GM21515 (cell line): ENCODE results near the gene OLFML3.

ENCODE experiments used
- ATAC-seq: cut with Tn5 transposase; IDR thresholded peaks from one replicate; pipeline ENCODE4 v1.9.1; 2021; ENCODE audit not compliant: unreplicated experiment

The OLFML3 gene, protein sequence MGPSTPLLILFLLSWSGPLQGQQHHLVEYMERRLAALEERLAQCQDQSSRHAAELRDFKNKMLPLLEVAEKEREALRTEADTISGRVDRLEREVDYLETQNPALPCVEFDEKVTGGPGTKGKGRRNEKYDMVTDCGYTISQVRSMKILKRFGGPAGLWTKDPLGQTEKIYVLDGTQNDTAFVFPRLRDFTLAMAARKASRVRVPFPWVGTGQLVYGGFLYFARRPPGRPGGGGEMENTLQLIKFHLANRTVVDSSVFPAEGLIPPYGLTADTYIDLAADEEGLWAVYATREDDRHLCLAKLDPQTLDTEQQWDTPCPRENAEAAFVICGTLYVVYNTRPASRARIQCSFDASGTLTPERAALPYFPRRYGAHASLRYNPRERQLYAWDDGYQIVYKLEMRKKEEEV

GRCh38 chr1:113978863-113979702 lies at the start of gene OLFML3:
Gene OLFML3 (plus strand): TSS chr1:113979474. CDS start chr1:113979517, 43 bp downstream.
- ATAC-seq = no peak

GRCh38 chr1:113929750-113930498 lies 49.4 kb upstream of the OLFML3 start:
- peak; percentile 28 for ATAC-seq

GRCh38 chr1:113930499-113931161 lies 48.6 kb upstream of the OLFML3 start:
- ATAC-seq = peak; percentile 30

- ATAC-seq = no peak
Measured at GRCh38 chr1:113931451-113931851, 47.8 kb upstream of the OLFML3 start.

DNA sequence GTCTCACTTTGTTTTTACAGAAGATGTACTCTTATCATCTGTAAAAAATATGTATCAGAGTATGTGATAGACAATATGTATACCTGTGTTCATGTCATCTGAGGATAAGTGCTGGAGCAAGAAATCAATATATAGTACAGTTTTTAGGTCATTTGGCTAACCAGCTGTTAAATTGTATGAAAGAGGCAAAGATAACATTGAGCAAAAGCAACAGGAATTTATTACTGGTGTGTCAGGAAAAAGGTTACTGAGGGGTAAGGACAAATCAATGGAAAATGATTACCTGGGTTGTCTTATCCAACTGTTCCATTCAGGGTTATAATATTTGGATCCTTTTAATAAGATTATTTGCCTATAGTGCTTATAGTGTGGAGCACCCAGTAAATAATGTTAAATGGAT lies 45.3 kb upstream of the OLFML3 start:
- no peak for ATAC-seq

- ATAC-seq = no peak
Measured at GRCh38 chr1:113934511-113935055, 44.7 kb upstream of the OLFML3 start.

DNA sequence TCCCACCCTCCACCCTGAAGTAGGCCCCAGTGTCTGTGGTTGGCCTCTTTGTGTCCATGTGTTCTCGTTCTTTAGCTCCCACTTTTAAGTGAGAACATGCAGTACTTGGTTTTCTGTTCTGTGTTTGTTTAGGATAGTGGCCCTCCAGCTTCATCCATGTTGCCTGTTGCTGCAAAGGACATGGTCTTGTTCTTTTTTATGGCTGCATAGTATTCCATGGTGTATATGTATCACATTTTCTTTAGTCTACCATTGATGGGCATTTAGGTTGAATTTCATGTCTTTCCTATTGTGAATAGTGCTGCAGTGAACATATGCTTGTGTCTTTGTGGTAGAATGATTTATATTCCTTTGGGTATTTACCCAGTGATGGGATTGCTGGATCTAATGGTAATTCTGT lies 44.1 kb upstream of the OLFML3 start:
- ATAC-seq = no peak

DNA sequence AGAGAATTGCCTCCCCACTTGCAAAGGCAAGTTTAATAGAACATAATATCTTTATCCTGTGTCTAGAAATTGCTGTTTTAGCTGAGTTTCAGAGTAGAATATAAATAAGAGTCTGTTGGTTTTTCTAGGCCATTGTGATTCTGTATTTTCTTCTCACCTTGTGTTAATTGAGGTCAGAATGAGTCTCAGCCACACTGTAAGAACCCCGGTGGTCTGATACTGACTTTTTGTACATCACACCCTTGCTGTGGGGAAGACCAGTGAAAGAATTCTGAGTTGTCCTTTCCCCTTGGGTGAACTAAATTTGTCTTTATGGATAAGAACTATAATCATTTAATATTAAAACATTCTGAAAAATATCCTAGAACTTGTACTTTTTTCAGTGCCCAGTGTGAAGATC lies 43.3 kb upstream of the OLFML3 start:
- ATAC-seq = no peak

DNA sequence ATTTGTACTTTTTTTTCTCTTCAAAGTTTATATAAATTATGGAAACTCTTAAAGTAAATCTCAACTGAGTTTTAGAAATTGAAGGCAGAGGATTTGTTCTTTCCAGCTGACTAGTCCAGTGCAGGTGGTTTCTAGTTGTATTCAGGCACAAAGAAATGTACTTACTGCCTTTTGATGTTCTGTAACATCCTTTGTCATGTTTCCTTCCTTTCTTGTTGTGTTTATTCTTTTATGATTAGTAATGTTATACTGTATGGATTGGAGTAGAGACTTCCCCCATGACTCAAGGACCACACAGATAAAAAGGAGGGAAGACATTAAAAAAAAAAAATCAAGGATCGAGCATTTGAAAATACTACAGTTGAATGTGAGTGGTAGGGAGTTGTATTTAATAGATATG lies 42.1 kb upstream of the OLFML3 start:
- ATAC-seq = no peak

- no peak for ATAC-seq
Measured at GRCh38 chr1:113938192-113938591, 41.1 kb upstream of the OLFML3 start.

DNA sequence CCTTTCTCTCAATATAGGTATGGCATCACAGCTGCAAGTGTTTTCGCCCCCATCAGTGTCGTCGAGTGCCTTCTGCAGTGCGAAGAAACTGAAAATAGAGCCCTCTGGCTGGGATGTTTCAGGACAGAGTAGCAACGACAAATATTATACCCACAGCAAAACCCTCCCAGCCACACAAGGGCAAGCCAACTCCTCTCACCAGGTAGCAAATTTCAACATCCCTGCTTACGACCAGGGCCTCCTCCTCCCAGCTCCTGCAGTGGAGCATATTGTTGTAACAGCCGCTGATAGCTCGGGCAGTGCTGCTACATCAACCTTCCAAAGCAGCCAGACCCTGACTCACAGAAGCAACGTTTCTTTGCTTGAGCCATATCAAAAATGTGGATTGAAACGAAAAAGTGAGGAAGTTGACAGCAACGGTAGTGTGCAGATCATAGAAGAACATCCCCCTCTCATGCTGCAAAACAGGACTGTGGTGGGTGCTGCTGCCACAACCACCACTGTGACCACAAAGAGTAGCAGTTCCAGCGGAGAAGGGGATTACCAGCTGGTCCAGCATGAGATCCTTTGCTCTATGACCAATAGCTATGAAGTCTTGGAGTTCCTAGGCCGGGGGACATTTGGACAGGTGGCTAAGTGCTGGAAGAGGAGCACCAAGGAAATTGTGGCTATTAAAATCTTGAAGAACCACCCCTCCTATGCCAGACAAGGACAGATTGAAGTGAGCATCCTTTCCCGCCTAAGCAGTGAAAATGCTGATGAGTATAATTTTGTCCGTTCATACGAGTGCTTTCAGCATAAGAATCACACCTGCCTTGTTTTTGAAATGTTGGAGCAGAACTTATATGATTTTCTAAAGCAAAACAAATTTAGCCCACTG lies 38.7 kb upstream of the OLFML3 start:
- ATAC-seq = peak; percentile 54

GRCh38 chr1:113941245-113941559 lies 38.1 kb upstream of the OLFML3 start:
- ATAC-seq = no peak

- no peak for ATAC-seq
Measured at GRCh38 chr1:113942527-113942926, 36.7 kb upstream of the OLFML3 start.

DNA sequence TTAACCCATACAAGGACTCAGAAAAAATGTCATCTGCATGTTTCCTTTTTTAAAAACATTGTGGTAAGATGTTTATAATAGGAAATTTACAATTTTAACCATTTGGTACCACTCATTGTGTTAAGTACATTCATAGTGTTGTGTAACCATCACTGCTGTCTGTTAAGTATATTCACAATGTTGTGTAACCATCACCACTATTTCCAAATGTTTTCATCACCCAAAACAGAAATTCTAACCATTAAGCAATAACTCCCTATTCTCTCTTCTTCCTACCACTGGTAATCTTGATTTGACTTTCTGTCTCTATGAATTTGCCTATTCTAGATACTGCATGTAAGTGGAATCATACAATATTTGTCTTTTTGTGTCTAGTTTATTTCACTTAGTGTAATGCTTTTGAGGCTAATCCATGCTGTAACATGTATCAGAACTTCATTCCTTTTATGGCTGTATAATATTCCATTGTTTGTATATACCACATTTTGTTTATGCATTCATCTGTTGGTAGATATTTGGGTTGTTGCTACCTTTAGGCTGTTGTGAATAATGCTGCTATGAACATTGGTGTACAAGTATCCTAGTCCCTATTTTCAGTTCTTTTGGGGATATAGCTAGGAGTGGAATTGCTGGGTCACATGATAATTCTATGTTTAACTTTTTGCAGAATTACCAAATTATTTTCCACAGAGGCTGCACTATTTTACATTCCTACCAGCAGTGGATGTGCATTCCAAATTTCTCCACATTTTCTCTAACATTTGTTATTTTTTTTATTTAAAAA lies 36.1 kb upstream of the OLFML3 start:
- no peak for ATAC-seq

DNA sequence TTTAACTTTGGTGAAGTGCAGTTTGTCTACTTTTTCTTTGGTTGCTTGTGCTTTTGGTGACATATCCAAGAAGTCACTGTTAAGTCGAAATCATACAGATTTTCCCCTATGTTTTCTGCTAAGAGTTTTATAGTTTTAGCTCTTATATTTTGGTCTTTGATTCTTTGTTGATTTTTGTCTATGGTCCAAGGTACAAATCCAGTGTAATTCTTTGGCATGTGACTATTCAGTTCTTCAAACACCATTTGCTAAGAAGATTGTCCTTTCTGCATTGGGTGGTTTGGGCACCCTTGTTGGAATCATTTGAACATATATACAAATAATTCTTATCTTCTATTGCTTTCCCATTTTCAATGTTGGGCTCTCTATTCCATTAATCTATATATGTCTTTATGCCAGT lies 33.9 kb upstream of the OLFML3 start:
- no peak for ATAC-seq

- no peak for ATAC-seq
Measured at GRCh38 chr1:113946112-113946511, 33.2 kb upstream of the OLFML3 start.

DNA sequence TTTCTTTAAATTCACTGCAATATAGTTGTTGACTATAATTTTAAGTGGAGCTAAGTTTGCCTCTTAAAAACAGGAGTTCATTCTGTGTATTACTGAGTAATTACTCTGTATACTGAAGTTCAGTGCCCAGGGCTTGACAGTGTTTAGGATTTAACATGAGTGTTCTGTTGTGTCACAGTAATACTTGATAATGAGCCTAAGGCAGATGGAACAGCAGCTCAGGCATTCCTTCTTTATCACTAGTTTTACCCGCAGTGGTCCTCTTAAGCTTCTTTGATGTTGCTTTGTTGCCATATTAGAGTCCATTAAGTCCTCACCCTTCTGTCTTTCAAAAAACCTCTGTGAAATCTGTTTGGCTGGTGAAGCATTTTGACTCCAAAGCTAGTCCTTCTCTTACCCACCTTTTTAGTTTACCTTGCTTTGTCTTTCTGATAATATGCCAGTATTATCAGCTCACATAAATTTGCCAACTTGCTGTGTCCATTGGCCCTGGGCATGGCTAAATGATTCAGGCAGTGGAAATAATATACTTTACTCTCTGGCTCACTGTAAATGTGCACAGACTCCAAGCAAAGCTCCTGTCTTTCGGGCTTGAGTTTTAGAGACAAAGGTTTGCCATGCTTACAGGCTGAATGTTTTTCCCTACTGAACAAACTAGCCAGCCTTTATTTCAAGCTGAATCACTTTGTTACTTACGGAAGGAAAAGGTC lies 32.4 kb upstream of the OLFML3 start:
- ATAC-seq = no peak

DNA sequence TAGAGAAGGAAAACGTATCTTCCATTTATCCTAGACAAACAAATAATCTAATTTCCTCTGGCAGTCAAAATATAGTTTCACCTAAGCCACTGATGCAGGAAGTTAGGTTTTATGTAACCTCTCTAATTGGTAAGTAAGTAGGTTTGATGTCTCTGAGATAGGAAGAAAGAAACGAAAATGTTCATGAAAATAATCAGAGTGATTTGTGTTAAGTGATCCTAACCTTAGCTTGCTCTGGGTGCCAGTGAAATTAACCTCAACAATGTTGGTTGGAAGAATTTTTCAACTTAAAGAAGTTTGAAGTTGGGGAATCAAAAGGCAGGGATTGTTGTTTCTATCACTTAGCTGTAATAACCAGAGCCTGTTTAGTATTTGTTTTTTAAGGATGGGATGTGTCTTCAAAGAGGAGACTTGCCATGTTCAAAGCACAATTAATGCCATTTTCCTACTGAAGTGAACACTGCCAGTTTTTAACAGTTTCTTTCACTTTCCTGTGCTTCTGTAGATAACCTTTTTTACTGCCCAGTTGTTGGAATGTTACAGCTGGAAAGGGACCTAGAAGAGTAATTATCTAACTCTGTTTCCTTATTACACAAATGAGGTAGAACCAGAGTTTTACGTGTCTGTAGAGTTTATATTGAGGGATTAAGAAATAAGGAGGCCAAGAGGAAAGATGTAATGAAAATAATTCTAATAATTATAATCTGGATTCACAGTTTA lies 31.7 kb upstream of the OLFML3 start:
- ATAC-seq = no peak
